ENCODE data around the gene INTS7. TPM values are rescaled to one million over a fixed set of nuclear protein-coding genes. Genes with fewer than 3 reads are reported as not detected.

Gene INTS7
- total RNA-seq, 1 experiment from 2014 or later: 21.7 TPM

GRCh38 chr1:211928290-211928801 lies 107.0 kb downstream of the INTS7 start (continued):
- no peak for TF ChIP-seq TCF7L2 (IDR thresholded peaks at IDR 0.05; ENCODE audit: borderline replicate concordance, extremely low read depth, insufficient read depth, insufficient read length)

GRCh38 chr1:211925016-211925415 lies 110.3 kb downstream of the INTS7 start:
- Histone ChIP-seq H3K27ac (ENCODE audit: low read depth, low read length) (no peak overlapping the region), H4K20me1 (ENCODE audit: insufficient read depth) (no peaks in the 10 kb centered on the region; the same call in 1 of the 2 replicates), H3K4me3 (replicated peaks in 1 of 2; ENCODE audit: low read depth in 1 of 2, low read length in 2 of 2) (no peak overlapping the region), H2AFZ (ENCODE audit: low read depth, low read length, poor library complexity, severe bottlenecking) (no peak overlapping the region), H3K4me1 (ENCODE audit: control insufficient read depth in 1 of 2, insufficient read depth in 2 of 2, low read length in 2 of 2) (peaks cover 0 to 4% of the 10 kb centered on the region in 2 experiments; a peak in 1 of 4 replicates), H3K4me2 (ENCODE audit: low read length) (no peak overlapping the region), H3K79me2 (ENCODE audit: insufficient read depth, low read length) (no peaks in the 10 kb centered on the region), H3K36me3 (ENCODE audit: control insufficient read depth in 1 of 2, insufficient read depth in 2 of 2, low read length in 2 of 2) (no peaks in the 10 kb centered on the region), H3K9me3 (ENCODE audit: control insufficient read depth in 1 of 2, insufficient read depth in 1 of 2, low read depth in 1 of 2, low read length in 2 of 2) (no peaks in the 10 kb centered on the region), H3K9me2 (ENCODE audit: insufficient read depth) (no peaks in the 10 kb centered on the region), H3K9ac (ENCODE audit: low read length) (no peak overlapping the region), H3K27me3 (ENCODE audit: insufficient read depth, low read length) (no peaks in the 10 kb centered on the region)
- intact Hi-C loops (cut with micrococcal nuclease): no loop called here
- ChIA-PET CTCF (no interaction called here), RAD21 (ENCODE audit: low non-redundant PET in 1 of 2, low total read pairs in 2 of 2, uncharacterized antibody in 2 of 2, unreplicated experiment in 2 of 2) (no interaction called here), POLR2A (no interaction called here)
- TF ChIP-seq POLR2A (IDR thresholded peaks at IDR 0.05; ENCODE audit: borderline replicate concordance, extremely low read depth, insufficient read depth, insufficient read length) (no peak), MAX (IDR thresholded peaks at IDR 0.05) (no peak), CTCF (IDR thresholded peaks at IDR 0.05 in 2 of 3, conservative IDR thresholded peaks at IDR 0.05 in 1 of 3; ENCODE audit: borderline replicate concordance in 1 of 3, insufficient read depth in 1 of 3, low read depth in 2 of 3, low read length in 2 of 3) (no peak), ATF3 (IDR thresholded peaks at IDR 0.05) (no peak)
- ATAC-seq (peak; percentile 69; the same call in 1 of the 2 replicates), DNase-seq (ENCODE audit: low read depth, low spot score) (no peak)
- no TSS peak for BruUV-seq (replicated peaks)
